Measurements from ENCODE around the gene AOPEP.

AOPEP gene

DNA sequence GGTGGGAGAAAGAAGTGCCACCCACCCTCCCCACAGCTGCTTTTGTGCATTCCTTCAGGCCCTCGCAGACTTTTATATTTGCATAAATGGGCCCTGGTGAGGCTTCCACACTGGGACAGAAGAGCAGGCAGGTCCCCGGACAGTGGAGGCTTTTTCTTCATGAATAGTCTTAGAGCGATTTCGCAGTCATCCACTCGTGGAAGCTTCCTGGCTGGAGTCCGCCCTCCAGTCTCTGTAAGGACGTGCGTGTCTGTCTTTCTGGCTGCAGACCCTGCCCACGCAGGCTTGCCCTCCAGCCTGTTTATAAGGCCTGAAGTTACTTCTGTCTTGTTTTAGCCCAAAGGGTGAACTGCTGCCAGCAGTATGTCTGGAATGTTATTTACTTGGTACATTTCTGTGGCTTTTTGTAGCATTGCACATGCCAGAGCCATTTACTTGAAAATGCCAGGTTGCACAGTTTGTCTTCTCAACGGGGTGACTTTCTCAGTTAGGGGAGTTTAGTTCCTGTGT, 195.7 kb downstream of the AOPEP start:
- in situ Hi-C loops (cut with HindIII; ENCODE audit: low pct_ligation_motif_present, low sequenced_read_pairs) = no loop called here
- peak overlapping the region; percentile 96 for H3K27ac ChIP-seq
- no peaks in the 10 kb centered on the region for H3K36me3 ChIP-seq (replicated peaks)
- H3K4me3 ChIP-seq (ENCODE audit: low read depth, low read length) = no peak overlapping the region
- no peaks in the 10 kb centered on the region for H3K27me3 ChIP-seq (replicated peaks)
- peak; percentile 97 for DNase-seq
- TF ChIP-seq, protein P1, sequence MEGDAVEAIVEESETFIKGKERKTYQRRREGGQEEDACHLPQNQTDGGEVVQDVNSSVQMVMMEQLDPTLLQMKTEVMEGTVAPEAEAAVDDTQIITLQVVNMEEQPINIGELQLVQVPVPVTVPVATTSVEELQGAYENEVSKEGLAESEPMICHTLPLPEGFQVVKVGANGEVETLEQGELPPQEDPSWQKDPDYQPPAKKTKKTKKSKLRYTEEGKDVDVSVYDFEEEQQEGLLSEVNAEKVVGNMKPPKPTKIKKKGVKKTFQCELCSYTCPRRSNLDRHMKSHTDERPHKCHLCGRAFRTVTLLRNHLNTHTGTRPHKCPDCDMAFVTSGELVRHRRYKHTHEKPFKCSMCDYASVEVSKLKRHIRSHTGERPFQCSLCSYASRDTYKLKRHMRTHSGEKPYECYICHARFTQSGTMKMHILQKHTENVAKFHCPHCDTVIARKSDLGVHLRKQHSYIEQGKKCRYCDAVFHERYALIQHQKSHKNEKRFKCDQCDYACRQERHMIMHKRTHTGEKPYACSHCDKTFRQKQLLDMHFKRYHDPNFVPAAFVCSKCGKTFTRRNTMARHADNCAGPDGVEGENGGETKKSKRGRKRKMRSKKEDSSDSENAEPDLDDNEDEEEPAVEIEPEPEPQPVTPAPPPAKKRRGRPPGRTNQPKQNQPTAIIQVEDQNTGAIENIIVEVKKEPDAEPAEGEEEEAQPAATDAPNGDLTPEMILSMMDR (IDR thresholded peaks at IDR 0.05; ENCODE audit: low read depth, low read length, missing control alignments) = no peak

DNA sequence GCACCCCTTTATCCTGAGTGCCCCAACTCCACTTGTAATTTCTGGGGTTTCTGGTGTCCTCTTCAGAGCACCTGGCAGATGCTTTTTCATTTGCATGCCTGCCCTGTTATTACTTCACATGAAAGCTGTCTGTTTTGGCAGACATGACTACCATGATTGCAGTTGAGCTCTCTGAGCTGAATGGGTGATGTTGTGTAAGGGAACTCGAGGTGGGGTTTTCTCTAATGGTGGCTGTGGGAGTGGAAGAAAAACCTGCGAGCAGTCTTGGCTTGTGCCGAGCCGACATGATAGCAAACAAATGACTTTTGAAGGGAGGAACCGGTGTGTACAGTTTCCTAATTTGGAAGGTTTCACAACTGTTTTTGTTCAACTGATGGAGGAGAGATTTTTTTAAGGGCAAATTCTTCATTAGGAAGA, 196.2 kb downstream of the AOPEP start:
- TF ChIP-seq, protein P1 (IDR thresholded peaks at IDR 0.05; ENCODE audit: low read depth, low read length, missing control alignments) = no peak

DNA sequence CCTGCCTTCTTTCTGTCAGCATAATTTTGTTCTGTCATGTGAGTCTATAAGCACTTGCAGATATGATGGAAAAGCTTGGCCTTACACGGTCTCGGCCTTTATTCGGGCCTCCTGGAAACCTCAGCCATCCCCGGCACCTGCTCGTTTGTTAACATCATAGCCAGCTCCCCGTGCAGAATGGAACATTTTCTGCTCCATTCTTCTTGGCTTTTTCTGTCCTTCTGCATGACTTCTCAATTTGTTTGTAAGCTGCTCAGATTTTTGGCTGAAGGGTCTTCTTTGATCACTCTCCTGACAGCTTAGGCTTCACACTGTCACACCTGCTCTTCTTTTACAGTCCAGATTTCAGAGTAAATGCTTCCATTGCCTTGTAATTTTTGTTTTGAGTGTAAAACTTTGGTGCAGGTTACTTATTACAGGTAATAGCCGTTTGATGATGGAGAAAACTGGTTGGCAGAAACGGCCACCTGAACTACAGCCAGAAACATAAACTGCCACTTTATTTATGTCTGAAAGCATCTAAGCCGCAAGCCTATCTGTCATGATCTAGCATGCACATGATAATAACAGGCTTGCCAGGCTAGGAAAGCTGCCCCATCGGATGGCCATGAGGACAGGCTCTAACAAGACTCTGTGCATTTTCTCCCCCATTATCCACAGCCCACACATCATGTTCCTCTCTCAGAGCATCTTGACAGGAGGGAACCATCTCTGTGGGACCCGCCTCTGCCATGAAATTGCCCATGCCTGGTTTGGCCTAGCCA, 197.0 kb downstream of the AOPEP start:
- H3K4me3 ChIP-seq (ENCODE audit: low read depth, low read length) = no peak overlapping the region
- peak overlapping the region; percentile 96 for H3K27ac ChIP-seq
- no peaks in the 10 kb centered on the region for H3K27me3 ChIP-seq (replicated peaks)
- in situ Hi-C loops (cut with HindIII; ENCODE audit: low pct_ligation_motif_present, low sequenced_read_pairs) = no loop called here
- H3K36me3 ChIP-seq (replicated peaks) = no peaks in the 10 kb centered on the region
- no peak for DNase-seq
- TF ChIP-seq, protein P1 (IDR thresholded peaks at IDR 0.05; ENCODE audit: low read depth, low read length, missing control alignments) = no peak

More for the DNA sequence above, 196.2 kb downstream of the AOPEP start:
- peak overlapping the region; percentile 96 for H3K27ac ChIP-seq
- H3K4me3 ChIP-seq (ENCODE audit: low read depth, low read length) = no peak overlapping the region
- no peaks in the 10 kb centered on the region for H3K36me3 ChIP-seq (replicated peaks)
- H3K27me3 ChIP-seq (replicated peaks) = no peaks in the 10 kb centered on the region
- in situ Hi-C loops (cut with HindIII; ENCODE audit: low pct_ligation_motif_present, low sequenced_read_pairs) = no loop called here
- no peak for DNase-seq

DNA sequence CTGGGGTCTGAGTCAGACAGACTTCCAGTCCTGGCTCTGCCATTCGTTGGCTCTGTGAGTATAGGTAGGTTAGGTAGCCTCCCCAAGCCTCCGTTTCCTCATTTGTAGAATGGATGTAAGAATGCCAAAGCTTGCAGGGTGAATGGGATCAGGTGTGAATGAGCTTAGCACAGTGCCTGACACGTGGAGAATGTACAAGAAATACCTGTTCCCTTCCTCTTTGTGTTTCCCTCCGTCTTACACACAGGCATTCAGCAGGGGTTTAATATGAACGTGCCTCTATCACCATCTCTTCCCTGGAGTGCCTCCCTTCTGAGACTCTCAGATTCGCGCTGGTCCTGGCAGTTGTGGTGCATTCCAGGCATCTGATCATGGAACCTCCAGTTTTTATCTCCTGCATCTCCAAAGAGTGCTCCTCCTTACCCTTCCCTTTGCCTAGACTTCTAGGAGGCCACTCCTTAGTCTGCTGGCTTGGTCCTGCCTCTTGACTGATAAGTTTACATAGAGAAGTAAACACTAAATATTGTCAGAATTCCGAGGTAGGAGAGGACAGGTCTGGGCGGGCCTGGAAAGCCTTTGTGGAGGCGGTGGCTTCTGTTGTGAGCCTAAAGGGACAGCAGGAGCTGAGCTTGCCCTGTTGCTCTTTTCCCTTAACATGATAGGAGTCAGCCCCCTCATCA, 199.4 kb downstream of the AOPEP start:
- Histone ChIP-seq H3K27me3 (replicated peaks) (no peaks in the 10 kb centered on the region), H3K27ac (no peak overlapping the region), H3K36me3 (replicated peaks) (no peaks in the 10 kb centered on the region), H3K4me3 (ENCODE audit: low read depth, low read length) (no peak overlapping the region)
- TF ChIP-seq, protein P1 (IDR thresholded peaks at IDR 0.05; ENCODE audit: low read depth, low read length, missing control alignments) = no peak
- no peak for DNase-seq
- in situ Hi-C loops (cut with HindIII; ENCODE audit: low pct_ligation_motif_present, low sequenced_read_pairs) = no loop called here

DNA sequence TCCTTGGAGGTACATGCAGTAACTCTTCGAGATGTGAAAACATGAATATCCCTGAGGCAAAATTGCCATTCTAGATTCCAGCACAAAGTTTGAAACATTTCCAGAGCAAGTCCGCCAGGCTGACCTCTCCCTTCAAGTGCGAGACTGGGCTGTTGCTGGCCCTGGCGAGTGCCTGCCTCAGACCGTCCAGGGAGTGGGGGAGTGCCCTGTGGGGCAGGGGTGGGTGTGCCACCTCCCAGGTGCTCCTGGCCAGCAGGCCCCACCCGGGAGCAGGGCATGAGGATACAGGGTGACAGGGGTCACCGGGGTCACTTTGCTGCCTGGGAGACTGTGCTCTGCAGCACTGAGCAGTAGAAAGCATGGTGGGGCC, 199.9 kb downstream of the AOPEP start:
- no peak overlapping the region for H3K27ac ChIP-seq
- no peak for DNase-seq
- TF ChIP-seq, protein P1 (IDR thresholded peaks at IDR 0.05; ENCODE audit: low read depth, low read length, missing control alignments) = no peak
- no peaks in the 10 kb centered on the region for H3K36me3 ChIP-seq (replicated peaks)
- H3K4me3 ChIP-seq (ENCODE audit: low read depth, low read length) = no peak overlapping the region
- no peaks in the 10 kb centered on the region for H3K27me3 ChIP-seq (replicated peaks)
- in situ Hi-C loops (cut with HindIII; ENCODE audit: low pct_ligation_motif_present, low sequenced_read_pairs) = no loop called here

All from brain microvascular endothelial cell (primary cell).